HepG2 (cell line): ENCODE results near the gene ARSB. TPM values are rescaled to one million over a fixed set of nuclear protein-coding genes. Genes with fewer than 3 reads are reported as not detected.

Experiments
- AGO2 ChIP-seq: fragments of 200-400 bp; formaldehyde crosslinking; optimal IDR thresholded peaks from 2 replicates; pipeline ENCODE3; 2017; ENCODE audit warnings: mild to moderate bottlenecking, low read depth, low read length, moderate library complexity
- MXI1 ChIP-seq: IDR thresholded peaks from 3 replicates; pipeline ENCODE4 v1.6.1; 2012; ENCODE audit warnings: low read depth, low read length, inconsistent platforms, borderline replicate concordance
- MZF1 ChIP-seq: sonication (generic); formaldehyde crosslinking; IDR thresholded peaks from 2 replicates; pipeline ENCODE4 v1.8.1; 2023; ENCODE audit warnings: mild to moderate bottlenecking, missing genetic modification reagents, borderline replicate concordance
- NCOA2 ChIP-seq: sonication (generic); formaldehyde crosslinking; IDR thresholded peaks from 2 replicates; pipeline ENCODE4 v1.8.0; 2022; ENCODE audit warnings: inconsistent platforms
- NR2C2 ChIP-seq: sonication (generic); formaldehyde crosslinking; IDR thresholded peaks from 2 replicates; pipeline ENCODE4 v1.4.0; 2020; ENCODE audit warnings: missing genetic modification reagents, mild to moderate bottlenecking, moderate library complexity, borderline replicate concordance
- POLR2A ChIP-seq, 2 experiments: IDR thresholded peaks; 2 replicates each; pipeline ENCODE4 v1.6.1; 2011; ENCODE audit warnings: low read depth in 2 of 2, low read length in 2 of 2, mild to moderate bottlenecking in 1 of 2, moderate library complexity in 1 of 2; ENCODE audit not compliant: insufficient read depth in 1 of 2
- POLR2AphosphoS5 ChIP-seq: IDR thresholded peaks from 2 replicates; pipeline ENCODE4 v1.6.1; 2012; ENCODE audit warnings: low read depth, low read length
- YY1 ChIP-seq: IDR thresholded peaks from 2 replicates; pipeline ENCODE4 v1.6.1; 2011; ENCODE audit warnings: low read length, low read depth, moderate library complexity, mild to moderate bottlenecking; ENCODE audit not compliant: insufficient read depth, insufficient replicate concordance
- ZNF230 ChIP-seq: sonication (generic); formaldehyde crosslinking; IDR thresholded peaks from 2 replicates; pipeline ENCODE4 v1.4.0; 2020; ENCODE audit warnings: mild to moderate bottlenecking, missing genetic modification reagents
- ZNF3 ChIP-seq: IDR thresholded peaks from 2 replicates; pipeline ENCODE4 v1.7.0; 2017; ENCODE audit warnings: inconsistent platforms
- ZNF607 ChIP-seq: sonication (generic); formaldehyde crosslinking; IDR thresholded peaks from 2 replicates; pipeline ENCODE4 v1.5.1; 2020; ENCODE audit warnings: missing genetic modification reagents, mild to moderate bottlenecking, borderline replicate concordance
- ZNF672 ChIP-seq: sonication (generic); formaldehyde crosslinking; IDR thresholded peaks from 2 replicates; pipeline ENCODE4 v1.8.1; 2022; ENCODE audit warnings: missing genetic modification reagents
- ZNF772 ChIP-seq: sonication (generic); formaldehyde crosslinking; IDR thresholded peaks from 2 replicates; pipeline ENCODE4 v1.5.0; 2020; ENCODE audit warnings: mild to moderate bottlenecking, missing genetic modification reagents
- ZNF781 ChIP-seq: sonication (generic); formaldehyde crosslinking; IDR thresholded peaks from 2 replicates; pipeline ENCODE4 v1.5.1; 2020; ENCODE audit warnings: borderline replicate concordance, mild to moderate bottlenecking, missing genetic modification reagents; ENCODE audit errors: not compliant biosample characterization
- polyA plus RNA-seq, 8 experiments: library from polyadenylated mRNA; depleted of rRNA in 3 of 8; stranded (reverse) in 7 of 8; unstranded in 1 of 8; fragments of >200 nt; fragmentation: Illumina TruSeq in 4 of 8; extraction: Trizol in 4 of 8; gene quantifications; 2 replicates each; pipeline versions ENCODE4 v1.2.1 to v1.2.3, GENCODE V29; 2011 to 2016; ENCODE audit warnings: low read depth in 4 of 8, missing spikeins in 1 of 8, mixed read lengths in 1 of 8; ENCODE audit not compliant: insufficient read depth in 1 of 8
- total RNA-seq, 5 experiments: library from RNA; depleted of rRNA; stranded (reverse); fragments of >200 nt; fragmentation: Illumina TruSeq; extraction: Trizol; gene quantifications; 2 replicates each; pipeline ENCODE4 v1.2.3, GENCODE V29; 2016; ENCODE audit warnings: low read depth in 1 of 5
- TF ChIP-seq, protein P1 (sequence below): IDR thresholded peaks from 2 replicates; pipeline ENCODE4 v1.6.1; 2012; ENCODE audit warnings: low read depth, low read length, improper control_type of control experiment
- TF ChIP-seq, protein P2 (sequence below): sonication (generic); formaldehyde crosslinking; IDR thresholded peaks from 2 replicates; pipeline ENCODE4 v1.5.1; 2020; ENCODE audit warnings: mild to moderate bottlenecking, missing genetic modification reagents, moderate library complexity
- TF ChIP-seq, protein P3 (sequence below): IDR thresholded peaks from 2 replicates; pipeline ENCODE4 v1.6.1; 2016; ENCODE audit warnings: mild to moderate bottlenecking, missing biosample characterization, missing genetic modification reagents
- TF ChIP-seq, protein P4 (sequence below): sonication (generic); formaldehyde crosslinking; IDR thresholded peaks from 2 replicates; pipeline ENCODE4 v1.4.0; 2020; ENCODE audit warnings: missing genetic modification reagents
- TF ChIP-seq, protein P5 (sequence below): sonication (generic); formaldehyde crosslinking; conservative IDR thresholded peaks from 2 replicates; pipeline ENCODE4 v1.4.0; 2020; ENCODE audit warnings: missing genetic modification reagents
- TF ChIP-seq, protein P6 (sequence below), 2 experiments: fragments of 450-650 bp in 1 of 2; sonication (generic) in 1 of 2; formaldehyde crosslinking; IDR thresholded peaks; 2 replicates each; pipeline versions ENCODE4 v1.5.0 to v1.8.0; 2020 to 2022; ENCODE audit warnings: mild to moderate bottlenecking in 1 of 2, missing genetic modification reagents in 1 of 2

The ARSB gene
- total and polyA plus RNA-seq, 2 of the 13 experiments (the other 11 are each of a cell fraction or from before 2014, with no cell fraction given), result 52.6 to 66.4 TPM

DNA sequence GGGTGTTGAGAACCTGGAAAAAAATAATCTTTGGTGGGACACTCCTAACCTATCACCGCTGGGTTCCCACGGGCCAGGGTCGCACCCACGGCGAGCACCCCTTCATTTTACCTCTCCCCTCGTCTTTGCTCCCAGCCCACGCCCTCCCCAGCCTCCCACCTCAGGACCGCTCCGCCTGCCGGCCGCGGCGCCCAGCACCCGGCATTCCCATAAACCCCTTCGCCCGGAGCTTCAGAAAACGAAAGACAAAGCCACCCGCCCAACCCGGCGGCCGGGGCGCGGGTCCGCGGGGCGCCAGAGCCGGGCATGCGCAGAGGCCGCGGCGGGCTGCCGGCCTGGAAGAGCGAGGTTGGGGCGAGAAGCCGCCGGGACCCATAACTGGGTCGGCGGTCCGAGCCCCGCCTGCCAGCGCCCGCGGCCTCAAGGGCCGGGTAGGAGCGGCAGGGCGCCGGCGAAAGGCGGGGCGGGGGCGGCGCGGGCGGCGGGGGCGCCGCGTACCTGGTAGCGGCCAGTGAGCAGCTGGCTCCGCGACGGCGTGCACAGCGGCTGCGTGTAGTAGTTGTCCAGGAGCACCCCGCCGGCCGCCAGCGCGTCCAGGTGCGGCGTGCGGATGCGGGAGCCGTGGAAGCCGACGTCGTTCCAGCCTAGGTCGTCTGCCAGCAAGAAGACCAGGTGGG, 533 bp downstream of the ARSB start (continued):
- TF ChIP-seq, protein P1, sequence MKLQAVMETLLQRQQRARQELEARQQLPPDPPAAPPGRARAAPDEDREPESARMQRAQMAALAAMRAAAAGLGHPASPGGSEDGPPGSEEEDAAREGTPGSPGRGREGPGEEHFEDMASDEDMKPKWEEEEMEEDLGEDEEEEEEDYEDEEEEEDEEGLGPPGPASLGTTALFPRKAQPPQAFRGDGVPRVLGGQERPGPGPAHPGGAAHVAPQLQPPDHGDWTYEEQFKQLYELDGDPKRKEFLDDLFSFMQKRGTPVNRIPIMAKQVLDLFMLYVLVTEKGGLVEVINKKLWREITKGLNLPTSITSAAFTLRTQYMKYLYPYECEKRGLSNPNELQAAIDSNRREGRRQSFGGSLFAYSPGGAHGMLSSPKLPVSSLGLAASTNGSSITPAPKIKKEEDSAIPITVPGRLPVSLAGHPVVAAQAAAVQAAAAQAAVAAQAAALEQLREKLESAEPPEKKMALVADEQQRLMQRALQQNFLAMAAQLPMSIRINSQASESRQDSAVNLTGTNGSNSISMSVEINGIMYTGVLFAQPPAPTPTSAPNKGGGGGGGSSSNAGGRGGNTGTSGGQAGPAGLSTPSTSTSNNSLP, result no peak
- TF ChIP-seq, protein P2, sequence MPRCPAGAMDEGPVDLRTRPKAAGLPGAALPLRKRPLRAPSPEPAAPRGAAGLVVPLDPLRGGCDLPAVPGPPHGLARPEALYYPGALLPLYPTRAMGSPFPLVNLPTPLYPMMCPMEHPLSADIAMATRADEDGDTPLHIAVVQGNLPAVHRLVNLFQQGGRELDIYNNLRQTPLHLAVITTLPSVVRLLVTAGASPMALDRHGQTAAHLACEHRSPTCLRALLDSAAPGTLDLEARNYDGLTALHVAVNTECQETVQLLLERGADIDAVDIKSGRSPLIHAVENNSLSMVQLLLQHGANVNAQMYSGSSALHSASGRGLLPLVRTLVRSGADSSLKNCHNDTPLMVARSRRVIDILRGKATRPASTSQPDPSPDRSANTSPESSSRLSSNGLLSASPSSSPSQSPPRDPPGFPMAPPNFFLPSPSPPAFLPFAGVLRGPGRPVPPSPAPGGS (CRISPR knock-in tag), result no peak
- TF ChIP-seq ZNF672 (CRISPR knock-in tag) (no peak), ZNF772 (CRISPR knock-in tag) (peak; percentile 39; the same call in 1 of the 2 replicates), ZNF230 (CRISPR knock-in tag) (no peak), YY1 (peak; percentile 70), MZF1 (CRISPR knock-in tag) (no peak), NR2C2 (no peak), ZNF781 (no peak), NCOA2 (CRISPR knock-in tag) (no peak), ZNF607 (CRISPR knock-in tag) (peak; percentile 33; the same call in 1 of the 2 replicates), POLR2AphosphoS5 (peak; percentile 63; the same call in 1 of the 2 replicates), POLR2A (IDR thresholded peaks at IDR 0.05; ENCODE audit: insufficient read depth in 1 of 2, low read depth in 2 of 2, low read length in 2 of 2) (peak; percentile 68 to 82), AGO2 (peak; percentile 99), MXI1 (peak; percentile 35; the same call in 1 of the 3 replicates), ZNF3 (CRISPR knock-in tag) (no peak)
- TF ChIP-seq, protein P3, sequence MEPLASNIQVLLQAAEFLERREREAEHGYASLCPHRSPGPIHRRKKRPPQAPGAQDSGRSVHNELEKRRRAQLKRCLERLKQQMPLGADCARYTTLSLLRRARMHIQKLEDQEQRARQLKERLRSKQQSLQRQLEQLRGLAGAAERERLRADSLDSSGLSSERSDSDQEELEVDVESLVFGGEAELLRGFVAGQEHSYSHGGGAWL (CRISPR knock-in tag), result peak; percentile 21; the same call in 1 of the 2 replicates
- TF ChIP-seq, protein P4, sequence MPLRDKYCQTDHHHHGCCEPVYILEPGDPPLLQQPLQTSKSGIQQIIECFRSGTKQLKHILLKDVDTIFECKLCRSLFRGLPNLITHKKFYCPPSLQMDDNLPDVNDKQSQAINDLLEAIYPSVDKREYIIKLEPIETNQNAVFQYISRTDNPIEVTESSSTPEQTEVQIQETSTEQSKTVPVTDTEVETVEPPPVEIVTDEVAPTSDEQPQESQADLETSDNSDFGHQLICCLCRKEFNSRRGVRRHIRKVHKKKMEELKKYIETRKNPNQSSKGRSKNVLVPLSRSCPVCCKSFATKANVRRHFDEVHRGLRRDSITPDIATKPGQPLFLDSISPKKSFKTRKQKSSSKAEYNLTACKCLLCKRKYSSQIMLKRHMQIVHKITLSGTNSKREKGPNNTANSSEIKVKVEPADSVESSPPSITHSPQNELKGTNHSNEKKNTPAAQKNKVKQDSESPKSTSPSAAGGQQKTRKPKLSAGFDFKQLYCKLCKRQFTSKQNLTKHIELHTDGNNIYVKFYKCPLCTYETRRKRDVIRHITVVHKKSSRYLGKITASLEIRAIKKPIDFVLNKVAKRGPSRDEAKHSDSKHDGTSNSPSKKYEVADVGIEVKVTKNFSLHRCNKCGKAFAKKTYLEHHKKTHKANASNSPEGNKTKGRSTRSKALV, result peak; percentile 4; the same call in 1 of the 2 replicates
- TF ChIP-seq, protein P5, sequence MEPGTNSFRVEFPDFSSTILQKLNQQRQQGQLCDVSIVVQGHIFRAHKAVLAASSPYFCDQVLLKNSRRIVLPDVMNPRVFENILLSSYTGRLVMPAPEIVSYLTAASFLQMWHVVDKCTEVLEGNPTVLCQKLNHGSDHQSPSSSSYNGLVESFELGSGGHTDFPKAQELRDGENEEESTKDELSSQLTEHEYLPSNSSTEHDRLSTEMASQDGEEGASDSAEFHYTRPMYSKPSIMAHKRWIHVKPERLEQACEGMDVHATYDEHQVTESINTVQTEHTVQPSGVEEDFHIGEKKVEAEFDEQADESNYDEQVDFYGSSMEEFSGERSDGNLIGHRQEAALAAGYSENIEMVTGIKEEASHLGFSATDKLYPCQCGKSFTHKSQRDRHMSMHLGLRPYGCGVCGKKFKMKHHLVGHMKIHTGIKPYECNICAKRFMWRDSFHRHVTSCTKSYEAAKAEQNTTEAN (CRISPR knock-in tag), result 0 out of 2 replicates have a peak, but pooled peaks have one; percentile 31
- TF ChIP-seq, protein P6, sequence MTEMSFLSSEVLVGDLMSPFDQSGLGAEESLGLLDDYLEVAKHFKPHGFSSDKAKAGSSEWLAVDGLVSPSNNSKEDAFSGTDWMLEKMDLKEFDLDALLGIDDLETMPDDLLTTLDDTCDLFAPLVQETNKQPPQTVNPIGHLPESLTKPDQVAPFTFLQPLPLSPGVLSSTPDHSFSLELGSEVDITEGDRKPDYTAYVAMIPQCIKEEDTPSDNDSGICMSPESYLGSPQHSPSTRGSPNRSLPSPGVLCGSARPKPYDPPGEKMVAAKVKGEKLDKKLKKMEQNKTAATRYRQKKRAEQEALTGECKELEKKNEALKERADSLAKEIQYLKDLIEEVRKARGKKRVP (CRISPR knock-in tag; IDR thresholded peaks at IDR 0.05), result 0 out of 4 replicates have a peak, but pooled peaks of 1 of the 2 experiments have one; percentile 13
